Iris pigment epithelial cell (primary cell): ENCODE results near the gene CYP27B1.

Experiments used
- DNase-seq: peaks from one replicate; pipeline ENCODE4 v3.0.0-alpha.2; 2011; ENCODE audit warnings: low read depth

CYP27B1 gene

GRCh38 chr12:57766464-57767304, at the start of gene CYP27B1:
CYP27B1 (minus strand) TSS chr12:57767078; CDS start chr12:57767041, 37 bp downstream.
- peak; percentile 72 for DNase-seq

DNA sequence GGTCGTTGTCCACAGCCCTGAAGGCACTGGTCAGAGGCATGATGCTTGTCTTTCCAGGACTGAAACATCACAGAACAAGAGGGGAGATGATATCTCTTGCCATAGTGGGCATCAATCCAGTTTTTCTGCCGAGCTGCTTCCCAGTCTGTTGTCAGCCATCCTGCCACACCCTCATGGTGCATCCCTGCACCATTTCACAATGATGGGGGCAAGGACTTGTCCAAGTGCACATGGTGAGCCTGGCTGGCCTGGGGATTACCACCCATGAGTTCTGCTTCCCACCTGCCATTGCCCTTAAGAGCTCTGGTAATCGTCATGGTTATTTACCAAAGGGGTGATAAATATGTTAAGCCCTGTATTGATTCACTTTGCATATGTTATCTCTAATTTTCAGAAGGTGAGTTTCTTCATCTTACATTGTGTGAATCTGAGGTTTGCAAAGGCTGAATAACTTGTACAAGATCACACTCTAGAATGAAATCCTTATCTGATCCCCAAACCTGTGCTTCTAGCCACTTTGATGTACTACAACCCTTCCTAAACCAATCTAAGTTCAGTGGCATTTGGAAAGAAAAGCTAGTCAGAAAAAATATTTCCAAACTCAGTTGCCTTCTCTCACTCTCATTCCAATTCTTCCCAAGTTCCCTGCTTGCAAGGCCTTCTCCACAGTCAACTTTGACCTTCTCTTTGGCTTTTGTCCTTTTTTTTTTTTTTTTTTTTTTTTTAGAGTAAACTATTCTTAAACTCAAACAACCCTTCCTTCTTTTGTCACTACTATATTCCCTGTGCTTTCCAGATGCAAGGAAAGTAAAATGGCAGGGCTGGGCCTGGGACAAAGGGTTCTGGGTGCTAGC, 49.4 kb upstream of the CYP27B1 start:
- DNase-seq = no peak

- no peak for DNase-seq
Observed at GRCh38 chr12:57815177-57816000, 48.5 kb upstream of the CYP27B1 start.

DNA sequence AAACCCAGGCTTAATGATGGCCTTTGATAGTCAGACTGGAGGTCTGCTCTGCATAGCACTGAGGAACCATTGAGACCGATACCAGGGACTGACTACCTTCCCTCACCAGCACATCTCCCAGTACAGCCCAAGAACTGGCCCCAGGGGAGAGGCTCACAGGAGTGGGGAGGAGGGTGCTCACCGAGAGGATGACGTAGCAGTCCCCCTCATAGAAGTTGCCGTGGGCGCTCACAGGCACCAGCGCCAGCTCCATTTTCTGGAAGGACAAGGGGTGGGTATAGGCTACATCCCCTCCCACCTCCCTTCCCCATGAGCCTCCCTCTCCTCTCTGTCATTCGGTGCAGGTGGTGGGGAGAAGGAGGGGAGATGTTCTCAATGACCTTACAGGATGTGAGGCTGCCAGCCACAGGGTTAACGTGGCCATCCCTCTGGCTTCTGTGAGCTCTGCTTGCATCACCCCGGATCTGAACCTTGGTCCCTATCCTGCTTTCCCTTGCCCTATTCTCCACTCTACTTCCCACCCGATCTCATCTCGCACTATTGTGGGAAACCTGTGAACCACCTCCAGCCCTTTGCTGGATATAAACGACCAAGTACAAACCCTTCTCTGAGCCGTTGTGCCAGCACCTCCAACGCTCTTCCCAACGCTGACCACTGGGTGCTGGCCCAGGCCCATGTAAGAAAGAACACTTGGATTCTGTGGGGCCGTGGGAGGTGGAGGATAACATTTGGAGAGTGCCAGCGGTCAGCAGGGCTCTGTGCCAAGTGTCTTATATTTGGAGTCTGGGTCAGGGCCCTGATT, 47.3 kb upstream of the CYP27B1 start:
- DNase-seq = no peak

DNA sequence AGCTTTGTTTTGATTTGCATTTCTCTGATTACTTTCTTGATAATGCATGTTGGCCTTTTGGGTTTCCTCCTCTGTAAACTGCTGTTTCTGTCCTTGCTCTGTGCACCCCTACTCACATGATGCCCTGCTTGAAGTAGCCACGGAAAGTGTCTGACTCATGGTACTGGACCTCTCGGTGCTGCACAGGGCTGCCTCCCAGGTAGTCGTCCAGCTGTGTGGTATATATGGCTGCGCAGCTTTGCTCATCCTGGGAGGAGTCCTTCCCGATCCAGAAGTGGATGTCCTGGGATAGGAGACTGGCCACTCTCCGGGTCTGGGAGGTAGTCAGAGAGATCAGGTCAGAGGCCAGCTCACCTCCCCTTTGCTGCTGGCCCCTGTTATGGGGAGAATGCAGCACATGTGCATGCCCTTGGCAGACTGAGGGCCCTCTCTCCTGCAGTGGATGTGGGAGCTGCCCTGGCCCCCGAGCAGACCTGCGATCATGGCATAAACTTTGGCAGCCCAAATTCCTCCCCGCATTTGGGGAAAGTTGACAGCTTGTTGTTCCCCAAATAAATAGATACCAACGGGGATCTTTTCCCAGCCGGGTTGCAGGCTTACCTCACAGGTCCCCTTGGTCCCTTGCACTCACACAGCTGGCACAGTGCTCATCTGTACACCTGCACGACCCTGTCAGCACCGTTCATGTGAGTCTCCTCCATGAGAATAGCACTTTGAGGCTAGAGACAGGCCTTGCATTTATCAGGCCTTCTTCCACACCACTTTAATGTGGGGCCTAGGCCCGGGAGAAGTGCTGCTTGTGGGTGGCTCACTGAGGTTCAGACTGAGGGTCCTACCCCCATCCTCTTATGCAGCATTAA, 46.5 kb upstream of the CYP27B1 start:
- DNase-seq = peak; percentile 33

DNA sequence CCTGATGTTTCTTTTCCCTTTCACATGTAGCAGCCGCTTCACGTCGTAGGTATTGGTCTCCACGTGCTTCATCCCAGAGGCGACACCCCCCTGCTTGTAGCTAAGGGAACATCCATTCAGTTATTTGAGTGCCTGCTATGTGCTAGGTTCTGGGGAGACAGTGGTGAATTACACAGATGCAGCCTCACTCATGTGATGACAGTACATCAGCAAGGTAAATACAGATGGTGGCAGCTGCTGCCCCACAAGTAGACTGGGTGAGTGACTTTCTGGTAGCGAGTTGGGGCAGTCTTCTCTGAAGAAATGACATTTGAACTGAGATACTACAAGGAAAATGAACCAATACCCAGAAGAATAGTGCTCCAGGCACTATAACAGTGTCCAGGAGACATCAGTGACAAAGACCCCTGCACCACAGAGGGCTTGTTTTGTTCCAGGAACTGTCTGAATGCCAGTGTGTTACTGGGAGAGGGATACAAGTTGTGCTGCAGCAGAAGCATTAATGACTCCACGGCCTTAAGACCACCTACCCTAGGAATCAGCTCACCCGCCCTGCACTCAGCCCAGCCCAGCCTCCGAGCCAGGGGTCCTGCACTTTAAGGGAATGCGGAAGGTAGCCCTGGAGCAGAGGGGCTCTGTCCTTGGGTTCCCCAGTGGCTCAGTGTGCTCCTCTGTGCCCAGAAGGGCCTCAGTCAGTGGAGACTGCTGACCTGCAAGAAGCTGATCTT, 44.3 kb upstream of the CYP27B1 start:
- DNase-seq = no peak

DNA sequence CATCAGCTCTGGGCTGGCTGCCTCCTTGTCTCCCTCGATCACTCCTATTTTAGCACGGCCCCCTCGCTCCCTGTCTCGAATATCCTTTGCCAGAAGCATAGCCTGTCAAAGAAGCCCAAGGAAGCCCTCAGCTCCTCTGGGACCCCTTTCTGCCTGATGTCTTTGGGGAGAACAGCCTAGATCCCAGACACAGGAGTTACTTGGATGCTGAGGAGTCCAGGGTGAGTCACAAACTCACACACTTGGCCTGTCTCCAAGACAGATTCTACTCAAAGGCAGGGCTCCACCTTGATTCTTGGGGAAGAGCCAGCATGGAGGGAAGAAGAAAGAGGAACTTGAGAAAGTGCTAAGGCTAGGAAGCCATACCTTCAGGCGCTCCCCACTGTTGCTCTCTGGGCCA, 43.6 kb upstream of the CYP27B1 start:
- DNase-seq = peak; percentile 70

- no peak for DNase-seq
Observed at GRCh38 chr12:57809425-57809824, 42.5 kb upstream of the CYP27B1 start.

DNA sequence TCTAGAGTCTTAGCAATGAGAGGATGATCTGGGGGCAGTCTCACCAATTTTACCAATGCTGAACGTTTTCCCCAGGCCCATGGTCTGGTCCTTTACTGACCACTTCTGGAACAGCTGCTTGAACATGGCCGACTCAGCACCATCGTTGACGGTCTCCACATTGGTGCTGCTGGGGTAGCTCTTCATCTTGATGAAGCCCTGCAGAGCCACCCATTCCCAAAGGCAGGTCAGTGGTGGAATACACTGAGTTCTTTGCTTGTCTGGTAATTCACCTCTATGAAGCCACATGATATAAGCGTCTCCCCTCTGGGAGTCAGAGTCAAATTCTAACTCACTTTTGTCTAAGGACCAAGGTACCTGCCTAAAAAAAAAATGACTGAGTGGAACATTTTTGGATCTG, 41.5 kb upstream of the CYP27B1 start:
- no peak for DNase-seq

- no peak for DNase-seq
Observed at GRCh38 chr12:57807285-57807684, 40.4 kb upstream of the CYP27B1 start.

GRCh38 chr12:57806677-57807076, 39.8 kb upstream of the CYP27B1 start:
- no peak for DNase-seq

DNA sequence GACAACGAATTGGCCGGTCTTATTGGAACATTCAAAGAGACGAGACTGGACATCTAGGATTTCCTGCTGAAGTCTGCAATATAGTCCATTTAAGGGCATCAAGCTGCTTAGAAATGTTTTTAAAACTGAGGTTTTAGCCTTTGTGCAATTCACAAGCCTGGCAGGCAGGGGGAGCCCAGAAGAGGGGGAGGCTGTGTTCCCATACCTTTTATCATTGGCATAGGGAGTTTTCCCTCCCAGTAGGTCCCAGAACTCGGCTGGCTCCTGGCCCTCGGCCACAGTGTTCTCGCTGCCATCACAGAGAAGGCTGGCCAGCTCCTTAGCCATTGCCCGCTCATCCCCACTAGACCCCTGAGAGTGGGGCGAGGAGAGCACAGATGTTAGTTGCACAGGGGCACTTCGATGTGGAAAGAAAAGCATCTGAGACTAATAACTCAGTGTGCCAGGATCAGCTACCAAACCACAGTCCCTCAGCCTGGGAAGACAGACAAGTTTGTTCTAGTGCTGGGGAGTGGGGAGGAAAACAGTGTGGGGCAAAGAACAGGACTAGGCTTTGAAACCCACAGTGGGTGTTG, 36.5 kb upstream of the CYP27B1 start:
- DNase-seq = peak; percentile 40

DNA sequence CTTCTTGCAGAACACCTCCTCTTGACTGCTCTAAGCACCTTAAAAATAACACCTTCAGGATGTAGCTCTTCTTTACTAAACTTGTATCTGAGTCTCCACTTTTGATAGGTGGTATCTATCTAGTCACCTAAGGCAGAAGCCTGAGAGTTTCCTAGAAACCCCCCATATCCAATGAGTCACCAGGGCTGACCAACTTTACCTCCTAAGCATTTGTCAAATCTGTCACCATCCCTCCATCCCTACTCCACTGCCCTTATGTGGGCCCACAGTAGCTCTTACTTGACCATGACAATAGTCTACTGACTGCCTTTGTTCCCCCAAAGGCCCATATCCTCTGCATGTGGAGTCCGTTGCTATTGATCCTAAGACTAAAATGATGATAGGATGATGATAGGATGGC, 35.7 kb upstream of the CYP27B1 start:
- no peak for DNase-seq

DNA sequence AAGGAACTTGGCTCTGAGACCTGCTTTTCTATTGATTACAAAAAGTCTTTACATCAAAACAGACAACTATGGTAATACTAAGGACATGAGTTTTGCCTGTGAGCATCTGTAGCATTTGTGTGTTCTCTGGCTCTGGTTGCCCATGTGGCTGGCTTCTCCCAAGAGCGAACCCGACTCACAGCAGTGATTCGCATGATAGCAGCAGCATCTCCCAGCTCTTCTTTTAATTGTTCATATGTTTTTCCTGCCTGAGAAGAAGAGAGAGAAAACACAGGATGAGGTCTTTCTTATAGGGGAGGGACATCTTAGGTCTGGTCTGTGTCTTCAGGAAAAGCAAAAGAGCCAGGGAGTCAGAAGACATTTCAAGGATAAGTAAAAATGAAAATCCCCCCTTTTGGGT, 34.1 kb upstream of the CYP27B1 start:
- no peak for DNase-seq

DNA sequence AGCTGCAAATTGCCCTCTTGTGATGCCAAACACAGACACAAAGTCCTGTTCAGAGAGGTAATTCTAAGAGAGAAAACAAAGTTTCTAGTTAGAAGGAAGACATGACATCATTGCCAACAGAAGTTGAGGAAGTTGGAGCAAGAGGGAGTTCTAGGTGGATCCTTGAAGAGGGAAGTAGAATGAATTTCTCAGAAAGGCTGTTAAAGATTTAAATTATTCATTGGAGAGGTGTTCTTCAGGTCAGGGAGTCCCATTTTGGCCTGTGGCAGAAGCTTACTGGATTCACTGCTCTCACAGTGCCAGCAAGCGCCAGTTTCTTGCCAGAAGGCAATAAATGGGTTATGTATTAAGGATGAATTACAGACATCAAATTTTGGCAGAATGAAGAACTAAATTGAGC, 31.1 kb upstream of the CYP27B1 start:
- DNase-seq = no peak

DNA sequence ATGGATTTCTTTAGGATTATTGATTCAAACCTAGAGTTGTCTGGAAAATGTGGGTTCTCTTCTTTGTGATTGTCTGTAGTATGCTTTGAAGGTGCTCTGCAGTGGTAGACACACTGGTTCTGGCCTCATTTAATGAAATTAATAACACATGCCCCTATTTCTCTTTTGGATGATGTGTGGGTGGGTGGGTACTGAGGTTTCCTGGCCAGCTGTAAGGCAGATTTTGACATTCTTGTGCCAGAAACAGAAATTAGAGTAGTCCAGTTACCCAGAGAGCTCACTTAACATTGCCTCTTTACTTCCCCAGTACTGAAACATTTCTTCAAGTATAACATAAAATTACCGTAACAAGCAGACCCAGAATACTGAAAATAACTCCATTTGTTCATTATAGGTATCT, 30.1 kb upstream of the CYP27B1 start:
- DNase-seq = no peak

DNA sequence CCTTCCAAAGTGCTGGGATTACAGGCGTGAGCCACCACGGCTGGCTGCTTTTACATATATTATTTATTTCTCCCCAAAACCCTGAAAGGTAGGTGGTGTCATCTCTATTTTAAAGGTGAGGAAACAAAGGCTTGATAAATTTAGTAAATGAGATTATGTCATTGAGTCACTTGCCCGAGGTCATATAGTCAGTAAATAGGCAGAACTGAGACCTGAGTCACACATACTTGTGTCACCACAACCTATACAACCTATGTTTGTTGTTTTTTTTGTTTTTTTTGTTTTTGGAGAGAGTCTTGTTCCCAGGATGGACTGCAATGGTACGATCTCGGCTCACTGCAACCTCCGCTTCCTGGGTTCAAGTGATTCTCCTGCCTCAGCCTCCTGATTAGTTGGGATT, 28.5 kb upstream of the CYP27B1 start:
- peak; percentile 36 for DNase-seq

- DNase-seq = peak; percentile 93
Observed at GRCh38 chr12:57793920-57794319, 27.0 kb upstream of the CYP27B1 start.

DNA sequence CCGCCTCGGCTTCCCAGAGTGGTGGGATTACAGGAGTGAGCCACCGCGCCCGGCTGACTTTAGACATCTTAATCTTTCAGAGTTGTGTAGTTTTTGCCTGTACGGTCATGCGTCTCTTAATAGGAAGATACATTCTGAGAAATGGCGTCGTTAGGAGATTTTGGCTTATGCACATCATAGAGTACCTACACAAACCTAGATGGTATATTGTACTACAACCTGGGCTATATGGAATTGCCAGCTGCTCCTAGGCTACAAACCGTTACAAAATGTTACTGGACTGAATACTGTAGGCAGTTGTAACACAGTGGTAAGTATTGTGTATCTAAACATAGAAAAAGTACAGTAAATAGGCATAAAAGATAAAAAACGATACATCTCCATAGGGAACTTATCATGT, 17.0 kb upstream of the CYP27B1 start:
- DNase-seq = no peak

- DNase-seq = no peak
Observed at GRCh38 chr12:57783466-57783801, 16.6 kb upstream of the CYP27B1 start.
